ENCODE measurements around the gene PLSCR4.
"Not testable (repeated sequence)": the region's sequence is repeated elsewhere in the genome, so short reads cannot be mapped to it uniquely, and the experiment has no call there.

PLSCR4 gene, protein sequence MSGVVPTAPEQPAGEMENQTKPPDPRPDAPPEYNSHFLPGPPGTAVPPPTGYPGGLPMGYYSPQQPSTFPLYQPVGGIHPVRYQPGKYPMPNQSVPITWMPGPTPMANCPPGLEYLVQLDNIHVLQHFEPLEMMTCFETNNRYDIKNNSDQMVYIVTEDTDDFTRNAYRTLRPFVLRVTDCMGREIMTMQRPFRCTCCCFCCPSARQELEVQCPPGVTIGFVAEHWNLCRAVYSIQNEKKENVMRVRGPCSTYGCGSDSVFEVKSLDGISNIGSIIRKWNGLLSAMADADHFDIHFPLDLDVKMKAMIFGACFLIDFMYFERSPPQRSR

DNA sequence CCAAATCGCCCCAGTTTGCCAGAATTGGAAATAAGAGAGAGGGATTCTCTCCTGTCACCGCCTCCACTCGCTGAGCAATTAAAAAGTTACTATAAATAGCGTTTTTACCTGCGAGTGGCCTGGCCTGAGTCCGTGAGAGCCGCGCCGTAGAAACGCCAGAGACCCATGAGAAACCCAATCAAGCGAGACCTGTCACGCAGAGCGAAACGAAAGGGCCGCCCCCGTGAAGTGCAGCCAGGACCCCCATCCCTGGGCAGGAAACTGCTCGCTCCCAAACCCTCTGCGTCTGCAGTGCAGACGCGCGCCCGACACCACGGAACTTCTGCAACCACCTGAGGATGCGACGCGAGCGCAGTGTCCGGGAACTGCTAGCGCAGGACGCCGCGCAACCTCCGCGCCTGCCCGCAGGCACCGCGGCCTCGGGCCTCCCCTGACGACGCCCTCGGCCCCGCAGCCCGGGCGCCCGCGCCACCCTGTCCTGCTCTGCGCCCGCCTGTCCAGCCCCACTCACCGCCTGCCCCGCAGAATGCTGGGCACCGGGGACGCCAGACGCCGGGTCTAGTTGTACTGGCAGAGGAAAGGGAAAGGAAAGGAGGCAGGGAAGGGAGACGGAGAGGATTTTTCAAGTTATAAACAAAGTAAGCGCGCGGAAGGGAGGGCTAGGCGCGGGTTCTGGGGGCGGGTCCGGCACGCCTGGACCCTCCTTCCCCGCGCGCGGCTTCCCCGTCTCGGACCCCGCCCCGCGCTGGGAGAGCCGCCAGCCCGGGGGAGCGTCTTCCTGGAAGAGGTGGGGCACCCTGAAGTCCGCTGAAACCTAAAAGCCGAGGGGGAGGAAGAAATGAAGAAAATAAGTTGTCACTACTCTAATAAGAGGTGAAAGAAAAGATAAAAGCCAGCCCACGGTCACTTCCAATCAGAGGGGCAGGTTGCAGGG lies at the start of gene PLSCR4:
Gene PLSCR4, minus strand, starts transcription at position 657 of the 934 bp plus-strand sequence. CDS start 29,034 bp downstream, outside the sequence.
- in situ Hi-C loops (cut with HindIII; ENCODE audit: low sequenced_read_pairs), result no loop called here

DNA sequence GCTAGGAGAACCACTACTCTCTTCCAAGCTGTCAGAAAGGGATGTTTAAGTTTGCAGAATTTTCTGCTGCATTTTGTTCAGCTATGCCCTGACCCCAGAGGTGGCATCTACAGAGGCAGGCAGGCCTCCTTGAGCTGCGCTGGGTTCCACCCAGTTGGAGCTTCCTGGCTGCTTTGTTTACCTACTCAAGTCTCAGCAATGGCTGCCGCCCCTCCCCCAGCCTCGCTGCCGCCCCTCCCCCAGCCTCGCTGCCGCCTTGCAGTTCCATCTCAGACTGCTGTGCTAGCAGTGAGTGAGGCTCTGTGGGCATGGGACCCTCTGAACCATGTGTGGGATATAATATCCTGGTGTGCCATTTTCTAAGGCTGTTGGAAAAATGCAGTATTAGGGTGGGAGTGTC lies 42.5 kb upstream of the PLSCR4 start:
- in situ Hi-C loops (cut with HindIII; ENCODE audit: low sequenced_read_pairs), result not testable (repeated sequence)

DNA sequence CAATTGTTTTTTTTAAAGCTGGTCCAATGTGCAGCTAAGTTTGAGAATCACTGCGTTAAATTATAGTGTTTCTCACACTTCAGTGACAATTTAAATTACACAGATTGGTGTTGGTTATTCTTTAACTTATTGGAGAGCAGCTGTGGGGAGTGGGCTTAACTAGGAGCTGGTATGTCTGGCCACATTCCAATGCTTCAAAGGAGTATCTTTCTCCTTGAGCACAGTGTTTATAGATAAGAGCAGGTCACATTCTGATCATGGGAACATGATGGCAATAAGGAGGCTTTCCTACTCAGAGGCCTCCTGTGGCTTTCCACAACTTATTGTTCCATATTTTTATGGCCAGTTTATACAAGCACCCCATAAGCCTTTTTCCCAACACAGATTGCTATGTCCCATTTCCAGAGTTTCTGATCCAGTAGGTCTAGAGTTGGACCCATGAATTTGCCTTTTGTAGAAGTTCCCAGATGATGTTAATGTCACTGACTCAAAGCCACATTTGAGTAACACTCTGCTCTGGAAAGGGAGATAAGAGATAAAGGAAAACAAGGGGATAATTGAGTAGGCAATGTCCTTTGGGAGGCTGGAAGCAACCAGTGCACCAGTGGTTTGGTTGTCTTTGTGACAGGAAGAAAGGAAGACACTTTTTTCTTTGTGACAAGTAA lies 33.0 kb upstream of the PLSCR4 start:
- in situ Hi-C loops (cut with HindIII; ENCODE audit: low sequenced_read_pairs), result no loop called here

DNA sequence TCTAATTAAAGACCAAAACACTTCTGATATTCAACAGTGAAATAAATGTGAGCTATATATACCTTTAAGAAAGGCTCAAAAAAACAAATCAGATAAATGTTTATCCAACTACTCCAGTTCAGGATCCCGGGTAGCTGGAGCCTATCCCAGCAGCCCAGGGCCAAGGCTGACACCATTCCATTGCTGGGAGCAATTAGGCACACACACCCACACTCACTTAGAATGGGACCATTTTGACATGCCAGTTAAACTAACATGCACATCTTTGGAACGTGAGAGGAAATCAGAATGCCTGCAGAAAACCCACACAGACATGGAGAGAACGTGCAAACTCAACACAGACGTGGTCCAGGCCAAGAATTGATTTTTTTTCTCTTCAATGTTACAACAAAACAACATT lies 30.0 kb upstream of the PLSCR4 start:
- in situ Hi-C loops (cut with HindIII; ENCODE audit: low sequenced_read_pairs), result no loop called here

DNA sequence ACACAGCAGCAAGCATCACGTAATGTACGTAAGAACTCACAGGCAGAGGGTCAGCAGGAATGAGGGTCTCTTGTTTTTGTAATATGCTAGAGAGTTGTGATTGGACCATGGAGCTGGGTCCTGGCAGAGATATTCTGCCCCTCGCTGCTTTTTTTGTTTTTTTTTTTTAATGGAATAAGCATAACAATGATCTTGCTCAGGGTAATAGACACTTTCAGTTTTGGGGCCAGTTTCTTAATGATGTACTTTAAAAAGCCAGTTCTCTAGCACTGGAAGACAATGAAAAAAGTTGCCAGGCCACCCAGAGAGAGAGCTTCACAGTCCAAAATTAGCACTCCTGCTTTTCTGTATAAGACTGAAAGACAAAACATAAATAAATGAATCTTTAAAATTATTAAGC lies 29.0 kb upstream of the PLSCR4 start:
- in situ Hi-C loops (cut with HindIII; ENCODE audit: low sequenced_read_pairs), result no loop called here

DNA sequence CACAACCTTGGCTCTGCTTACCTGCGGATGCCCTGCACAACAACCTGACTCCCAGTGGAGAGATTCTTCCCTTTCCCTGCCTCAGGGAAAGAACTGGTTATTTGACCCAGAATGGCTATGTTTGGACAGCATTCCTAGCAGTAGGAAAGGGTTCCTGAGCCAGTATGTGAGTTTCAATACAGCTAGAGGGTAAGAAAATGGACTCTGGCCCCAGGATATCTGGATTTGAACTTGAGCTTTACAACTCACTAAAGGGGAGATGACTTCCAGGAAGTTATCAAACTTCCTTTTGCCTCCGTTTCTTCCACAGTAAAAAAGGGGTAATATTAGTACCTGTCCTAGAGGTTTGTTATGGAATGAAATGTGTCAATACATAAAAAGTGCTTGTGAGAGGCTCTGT lies 28.1 kb upstream of the PLSCR4 start:
- in situ Hi-C loops (cut with HindIII; ENCODE audit: low sequenced_read_pairs), result no loop called here

DNA sequence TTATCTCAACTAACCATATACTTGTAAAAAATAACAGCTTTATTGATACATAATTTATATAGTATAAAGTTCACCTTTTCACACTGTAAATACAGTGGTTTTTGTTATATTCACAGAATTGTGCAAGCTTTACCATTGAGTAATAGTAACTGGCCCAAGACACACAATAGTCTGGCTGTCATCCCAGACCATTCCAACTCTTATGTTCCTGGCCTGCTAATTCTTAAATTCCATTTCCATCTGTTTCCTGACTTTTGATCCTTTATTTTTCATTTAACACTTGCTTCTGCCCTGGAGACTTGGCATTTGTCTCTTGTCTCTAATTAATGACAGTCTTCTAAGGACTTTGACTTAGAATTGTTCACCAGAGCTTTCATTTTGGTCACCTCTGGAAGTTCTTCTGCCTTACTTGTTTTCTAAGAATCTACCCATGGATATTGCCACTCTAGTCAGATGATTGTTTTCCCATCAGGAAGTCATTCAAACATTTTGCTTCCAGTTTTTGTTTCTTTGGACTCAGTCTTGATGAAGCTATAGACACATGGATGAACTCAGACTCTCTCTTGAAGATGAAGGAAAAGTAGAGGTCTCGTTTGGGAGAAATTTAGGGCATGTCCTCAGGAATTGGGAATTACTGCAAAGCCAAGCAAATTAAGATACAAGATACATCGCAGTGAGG lies 27.2 kb upstream of the PLSCR4 start:
- in situ Hi-C loops (cut with HindIII; ENCODE audit: low sequenced_read_pairs), result no loop called here

DNA sequence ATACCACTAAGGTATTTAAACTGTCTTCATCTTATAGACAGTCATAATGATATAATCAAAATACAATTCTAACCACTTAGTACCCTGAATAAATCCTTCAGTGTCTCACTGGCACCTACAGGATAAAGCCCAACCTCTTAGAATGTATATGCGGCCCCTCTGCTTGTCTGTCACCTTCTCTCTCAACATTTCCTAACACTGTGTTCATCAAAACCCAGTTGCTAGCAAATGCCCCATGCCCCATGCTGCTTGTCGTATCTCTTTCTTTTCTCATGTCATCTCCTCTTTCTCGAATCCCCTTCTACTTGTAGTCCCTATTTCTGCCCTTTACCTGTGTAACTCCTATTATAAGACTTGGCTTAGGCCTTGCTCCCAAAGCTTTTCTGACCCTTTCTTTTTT lies 24.6 kb upstream of the PLSCR4 start:
- in situ Hi-C loops (cut with HindIII; ENCODE audit: low sequenced_read_pairs), result no loop called here

DNA sequence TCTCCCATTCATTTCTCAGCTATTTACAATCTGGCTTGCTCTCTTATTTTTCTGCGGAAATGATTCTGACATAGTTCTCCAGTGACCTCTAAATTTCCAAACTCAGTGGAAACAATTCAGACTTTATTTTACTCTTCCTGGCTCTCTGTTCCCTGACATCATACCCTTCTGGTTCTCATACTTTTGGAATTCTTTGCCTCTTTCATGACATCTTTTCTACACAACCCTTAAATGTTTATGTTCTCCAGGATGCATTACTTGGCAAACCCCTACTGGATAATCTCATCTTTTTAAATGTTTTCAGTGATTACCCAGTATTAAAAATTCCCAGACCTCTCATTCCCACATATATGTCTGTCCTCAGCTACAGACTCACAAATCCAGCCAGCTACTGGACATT lies 23.9 kb upstream of the PLSCR4 start:
- in situ Hi-C loops (cut with HindIII; ENCODE audit: low sequenced_read_pairs), result no loop called here

DNA sequence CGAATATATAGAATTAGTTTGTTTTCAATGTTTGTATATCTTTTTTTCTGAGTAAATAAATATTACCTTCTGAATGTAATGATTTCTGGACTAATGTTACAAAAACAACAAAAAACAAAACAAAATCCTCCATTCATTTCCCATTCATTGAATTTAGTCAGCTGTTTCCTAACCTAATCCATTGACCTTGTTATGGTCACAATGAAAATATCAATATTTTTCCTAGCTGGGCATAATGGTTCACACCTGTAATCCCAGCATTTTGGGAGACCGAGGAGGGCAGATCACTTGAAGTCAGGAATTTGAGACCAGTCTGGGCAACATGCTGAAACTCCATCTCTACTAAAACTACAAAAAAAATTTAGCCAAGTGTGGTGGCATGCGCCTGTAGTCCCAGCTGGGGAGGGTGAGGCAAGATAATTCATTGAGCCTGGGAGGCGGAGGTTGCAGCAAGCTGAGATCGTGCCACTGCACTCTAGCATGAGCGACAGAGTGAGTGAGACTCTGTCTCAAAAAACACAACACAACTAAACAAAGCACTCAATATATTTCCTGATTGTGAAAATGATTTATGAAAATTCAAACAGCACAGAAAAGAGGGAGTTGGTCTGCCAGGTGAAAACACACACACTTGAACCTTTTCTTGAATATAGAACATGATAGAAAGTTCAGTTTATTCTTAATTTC lies 23.0 kb upstream of the PLSCR4 start:
- in situ Hi-C loops (cut with HindIII; ENCODE audit: low sequenced_read_pairs), result no loop called here

DNA sequence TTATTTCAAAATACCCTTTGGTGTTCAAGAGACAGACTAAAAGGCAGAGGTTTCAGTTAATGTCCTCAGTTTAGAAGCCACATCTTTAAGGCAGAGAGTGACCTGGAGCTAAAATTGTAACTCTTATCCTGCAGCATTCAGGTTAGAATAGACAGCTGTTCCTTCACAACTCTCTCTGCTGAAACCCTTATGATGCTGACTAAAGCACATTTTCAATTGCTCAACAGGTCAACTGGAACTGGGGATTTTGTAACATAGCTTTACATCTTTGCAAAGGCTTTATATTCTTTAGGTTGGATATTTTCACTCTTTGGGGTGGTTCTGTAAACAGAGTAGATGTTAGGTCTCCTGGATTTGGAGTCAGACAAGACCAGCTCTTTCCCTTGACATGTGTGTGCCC lies 20.3 kb upstream of the PLSCR4 start:
- in situ Hi-C loops (cut with HindIII; ENCODE audit: low sequenced_read_pairs), result no loop called here

DNA sequence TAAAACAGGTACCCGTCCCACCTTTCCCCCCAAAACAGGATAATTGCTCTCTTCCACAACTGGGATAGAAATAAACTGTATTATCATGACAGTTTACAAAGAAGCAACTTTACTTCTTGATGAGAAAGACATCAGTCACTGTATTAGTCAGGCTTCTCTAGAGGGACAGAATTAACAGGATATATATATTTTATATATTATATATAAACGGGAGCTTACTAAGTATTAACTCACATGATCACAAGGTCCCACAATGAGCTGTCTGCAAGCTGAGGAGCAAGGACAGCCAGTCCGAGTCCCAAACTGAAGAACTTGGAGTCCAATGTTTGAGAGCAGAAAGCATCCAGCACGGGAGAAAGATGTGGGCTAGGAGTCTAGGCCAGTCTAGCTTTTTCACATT lies 18.4 kb upstream of the PLSCR4 start:
- in situ Hi-C loops (cut with HindIII; ENCODE audit: low sequenced_read_pairs), result no loop called here

DNA sequence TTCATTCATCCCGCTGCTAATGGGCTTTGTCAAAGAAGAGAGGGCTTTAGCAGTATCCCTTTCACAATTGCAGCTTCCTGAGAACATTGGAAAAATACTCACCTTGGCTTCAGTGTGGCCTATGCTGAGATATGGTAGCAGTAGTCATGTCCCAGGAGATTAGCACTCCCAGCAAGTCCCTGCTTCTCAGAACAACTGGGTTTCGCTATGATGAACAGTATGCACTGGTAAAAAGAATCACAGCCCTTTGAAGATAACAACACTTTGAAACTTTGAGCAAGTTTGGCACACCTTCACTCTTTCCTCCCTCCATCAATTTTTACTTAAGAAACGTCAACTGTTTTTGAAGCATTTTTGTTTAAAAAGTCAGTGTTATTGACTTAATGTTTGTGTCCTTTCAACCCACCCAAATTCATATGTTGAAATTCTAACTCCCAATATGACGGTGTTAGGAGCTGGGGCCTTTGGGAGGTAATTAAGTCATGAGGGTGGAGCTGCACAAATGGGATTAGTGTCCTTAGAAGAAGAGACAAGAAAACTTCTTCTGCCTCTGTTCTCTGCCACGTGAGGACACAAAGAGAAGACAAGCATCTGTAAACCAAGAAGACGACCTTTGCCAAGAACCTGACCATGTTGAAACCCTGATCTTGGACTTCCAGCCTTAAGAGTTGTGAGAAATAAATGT lies 17.8 kb upstream of the PLSCR4 start:
- in situ Hi-C loops (cut with HindIII; ENCODE audit: low sequenced_read_pairs), result no loop called here

DNA sequence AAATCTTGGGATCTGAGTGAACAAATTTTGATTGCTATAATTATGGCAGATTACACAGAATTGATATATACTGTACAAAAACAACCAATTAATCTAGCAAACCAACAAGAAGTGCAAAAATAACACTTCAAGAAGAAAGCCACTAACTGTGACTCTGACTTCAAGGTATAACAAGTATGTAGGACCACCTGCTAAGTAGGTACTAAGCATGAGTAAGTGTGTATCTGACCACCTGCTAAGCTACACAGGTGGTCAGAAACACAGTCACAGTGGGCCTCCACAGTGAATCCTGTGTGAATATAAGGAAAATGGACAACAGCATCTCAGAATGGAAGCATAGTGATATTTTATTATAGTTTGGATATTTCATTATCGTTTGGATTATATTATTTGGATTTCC lies 14.8 kb upstream of the PLSCR4 start:
- in situ Hi-C loops (cut with HindIII; ENCODE audit: low sequenced_read_pairs), result no loop called here

DNA sequence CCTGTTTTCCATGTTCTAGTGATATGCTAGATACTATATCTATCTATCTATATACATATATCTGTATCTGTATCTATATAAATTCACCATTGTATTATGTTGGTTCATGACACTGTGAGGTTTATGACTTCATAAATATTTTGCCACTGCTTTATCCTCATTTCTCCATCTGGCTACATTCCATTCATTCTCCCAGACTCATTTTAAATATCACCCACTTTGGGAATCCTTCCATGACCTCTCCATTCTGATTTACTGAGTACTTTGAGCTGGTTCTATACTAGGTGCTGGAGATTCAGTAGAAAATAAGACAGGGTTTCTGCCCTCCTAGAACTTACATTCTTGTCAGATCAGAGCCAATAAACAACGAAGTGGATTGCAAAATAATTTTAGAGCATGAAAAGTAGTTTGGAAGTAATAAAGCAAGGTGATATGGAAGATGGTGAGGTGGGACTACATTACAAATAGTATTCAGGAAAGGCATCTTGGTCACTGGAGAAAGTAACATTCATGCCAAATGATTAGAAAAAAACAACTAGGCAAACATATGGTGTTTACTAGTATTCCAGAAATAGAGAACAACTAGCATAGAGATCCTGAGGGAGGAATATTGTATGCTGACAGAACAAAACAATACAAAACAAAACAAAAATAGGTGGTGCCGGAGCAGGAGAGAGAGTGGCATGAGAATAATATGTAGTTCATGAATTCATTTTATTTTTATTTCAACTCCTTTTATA lies 11.6 kb upstream of the PLSCR4 start:
- in situ Hi-C loops (cut with HindIII; ENCODE audit: low sequenced_read_pairs), result no loop called here

DNA sequence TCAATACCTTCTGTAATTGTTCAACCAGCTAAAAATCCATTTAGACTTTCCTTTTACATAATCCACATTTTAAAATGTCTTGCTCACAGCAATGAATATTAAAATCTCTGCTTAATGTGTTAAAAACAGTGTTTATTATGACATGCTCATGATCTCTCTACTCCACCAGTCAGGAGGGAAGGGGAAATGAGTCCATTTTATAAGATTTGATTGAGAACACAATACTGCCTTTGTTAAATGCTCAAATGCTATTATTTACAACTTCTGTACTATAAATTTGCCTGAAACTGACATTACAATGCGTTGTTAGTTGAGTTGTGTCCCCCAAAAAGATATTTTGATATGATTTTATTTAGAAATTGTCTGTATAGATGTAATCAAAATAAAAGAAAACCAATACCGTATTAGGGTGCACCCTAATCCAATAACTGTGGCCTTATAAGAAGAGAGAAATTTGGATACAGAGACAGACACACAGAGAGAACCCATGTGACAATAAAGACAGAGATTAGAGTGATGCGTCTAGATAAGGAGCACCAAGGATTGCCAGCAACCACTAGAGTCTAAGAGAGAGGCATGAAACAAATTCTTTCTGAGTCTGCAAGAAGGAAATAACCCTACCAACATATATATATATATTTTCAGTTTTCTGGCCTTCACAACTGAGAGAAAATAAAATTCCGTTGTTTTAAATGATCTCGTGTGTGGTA lies 9.1 kb upstream of the PLSCR4 start:
- in situ Hi-C loops (cut with HindIII; ENCODE audit: low sequenced_read_pairs), result no loop called here

DNA sequence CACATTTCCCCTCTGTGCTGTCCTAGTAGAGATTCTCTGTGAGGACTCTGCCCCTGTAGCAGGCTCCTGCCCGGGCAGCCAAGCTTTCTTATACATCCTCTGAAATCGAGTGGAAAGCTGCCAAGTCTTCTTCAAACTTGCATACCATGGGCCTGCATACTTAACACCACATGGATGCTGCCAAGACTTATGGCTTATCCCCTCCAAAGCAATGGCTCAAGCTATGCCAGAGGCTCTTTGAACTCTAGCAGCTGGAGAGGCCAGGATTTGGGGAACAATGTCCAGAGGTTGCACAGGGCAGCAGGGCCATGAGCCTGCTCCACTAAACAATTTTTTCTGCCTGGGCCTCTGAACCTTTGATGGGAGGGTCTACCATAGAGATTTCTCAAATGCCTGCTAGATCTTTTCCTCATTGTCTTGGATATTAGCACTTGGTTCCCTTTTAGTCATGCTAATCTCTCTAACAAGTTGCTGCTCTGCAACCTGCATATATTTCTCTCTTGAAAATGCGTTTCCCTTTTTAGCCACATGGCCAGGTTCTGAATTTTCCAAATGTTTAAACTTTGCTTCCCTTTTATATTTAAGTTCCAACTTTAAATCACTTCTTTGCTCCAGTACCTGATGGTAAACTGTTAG lies 6.1 kb upstream of the PLSCR4 start:
- in situ Hi-C loops (cut with HindIII; ENCODE audit: low sequenced_read_pairs), result no loop called here

DNA sequence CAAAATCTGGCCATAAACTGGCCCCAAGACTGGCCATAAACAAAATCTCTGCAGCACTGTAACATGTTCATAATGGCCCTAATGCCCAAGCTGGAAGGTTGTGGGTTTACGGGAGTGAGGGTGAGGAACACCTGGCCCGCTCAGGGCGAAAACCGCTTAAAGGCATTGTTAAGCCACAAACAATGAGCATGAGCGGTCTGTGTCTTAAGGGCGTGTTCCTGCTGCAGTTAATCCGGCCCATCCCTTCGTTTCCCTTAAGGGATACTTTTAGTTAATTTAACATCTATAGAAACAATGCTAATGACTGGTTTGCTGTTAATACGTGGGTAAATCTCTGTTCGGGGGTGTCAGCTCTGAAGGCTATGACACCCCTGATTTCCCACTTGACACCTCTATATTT lies 1.5 kb upstream of the PLSCR4 start:
- in situ Hi-C loops (cut with HindIII; ENCODE audit: low sequenced_read_pairs), result not testable (repeated sequence)

All from endothelial cell of hepatic sinusoid (primary cell).